A549 (cell line): Measurements from ENCODE around the gene IMMT.

Experiments
- CBX2 ChIP-seq: fragments of 200-600 bp; sonication (generic); IDR thresholded peaks from 2 replicates; pipeline ENCODE4 v1.6.1; 2016; ENCODE audit warnings: low read depth, mild to moderate bottlenecking, borderline replicate concordance
- CTCF ChIP-seq: fragments of >200 bp; sonication (Bioruptor Twin); formaldehyde crosslinking; IDR thresholded peaks from 3 replicates; pipeline ENCODE4 v1.5.1; 2016
- E2F6 ChIP-seq: IDR thresholded peaks from 2 replicates; pipeline ENCODE4 v1.6.1; 2012; ENCODE audit warnings: low read depth, borderline replicate concordance
- JUN ChIP-seq, 2 experiments: fragments of >200 bp; sonication (Bioruptor Twin); formaldehyde crosslinking; IDR thresholded peaks; 2 replicates in 1 of 2; 3 replicates in 1 of 2; pipeline ENCODE4 v1.6.1; 2016 to 2017
- MAX ChIP-seq: IDR thresholded peaks from 2 replicates; pipeline ENCODE4 v1.6.1; 2012
- POLR2A ChIP-seq: IDR thresholded peaks from 2 replicates; pipeline ENCODE4 v1.6.1; 2012; ENCODE audit warnings: mild to moderate bottlenecking, low read length
- POLR2AphosphoS2 ChIP-seq: conservative IDR thresholded peaks from 2 replicates; pipeline ENCODE4 v1.6.1; 2012; ENCODE audit warnings: low read length, improper control_type of control experiment, inconsistent platforms
- REST ChIP-seq: fragments of 200-600 bp; sonication (generic); IDR thresholded peaks from 2 replicates; pipeline ENCODE4 v1.6.1; 2016; ENCODE audit warnings: antibody characterized with exemption, mild to moderate bottlenecking, moderate library complexity

- TF ChIP-seq CTCF: no peak
- no peak for TF ChIP-seq REST
- TF ChIP-seq POLR2A: no peak
- no peak for TF ChIP-seq CBX2
- no peak for TF ChIP-seq E2F6
- TF ChIP-seq MAX: no peak
- no peak for TF ChIP-seq JUN (IDR thresholded peaks at IDR 0.05)
- TF ChIP-seq POLR2AphosphoS2: no peak
Measured at GRCh38 chr2:86194751-86195054, 559 bp downstream of the IMMT start.
